ENCODE results near the gene HAUS7.

Gene HAUS7

GRCh38 chrX:153502796-153503195 lies 32.4 kb upstream of the HAUS7 start:
- no peak for TF ChIP-seq POLR2AphosphoS5 (IDR thresholded peaks at IDR 0.05; ENCODE audit: borderline replicate concordance, low read depth, low read length)
- TF ChIP-seq FOXP2 (optimal IDR thresholded peaks at IDR 0.05; ENCODE audit: control extremely low read depth, extremely low read length, insufficient read depth) = no peak
- no peak for TF ChIP-seq EZH2 (IDR thresholded peaks at IDR 0.05)
- Histone ChIP-seq H3K36me3 (ENCODE audit: insufficient read depth, low read length) (no peaks in the 10 kb centered on the region), H3K4me3 (no peak overlapping the region), H3K27ac (no peak overlapping the region), H3K9ac (ENCODE audit: insufficient read length) (no peak overlapping the region), H3K9me3 (ENCODE audit: low read depth, low read length) (no peaks in the 10 kb centered on the region)
- DNase-seq (ENCODE audit: low read depth, low spot score) = no peak

- Histone ChIP-seq H3K4me3 (no peak overlapping the region), H3K27ac (no peak overlapping the region), H3K9ac (ENCODE audit: insufficient read length) (no peak overlapping the region), H3K9me3 (ENCODE audit: low read depth, low read length) (no peaks in the 10 kb centered on the region), H3K36me3 (ENCODE audit: insufficient read depth, low read length) (no peaks in the 10 kb centered on the region)
- DNase-seq (ENCODE audit: low read depth, low spot score) = no peak
- TF ChIP-seq POLR2AphosphoS5 (IDR thresholded peaks at IDR 0.05; ENCODE audit: borderline replicate concordance, low read depth, low read length) (no peak), EZH2 (IDR thresholded peaks at IDR 0.05) (no peak), FOXP2 (optimal IDR thresholded peaks at IDR 0.05; ENCODE audit: control extremely low read depth, extremely low read length, insufficient read depth) (no peak)
Observed at GRCh38 chrX:153502131-153502530, 31.8 kb upstream of the HAUS7 start.

GRCh38 chrX:153501530-153501929 lies 31.2 kb upstream of the HAUS7 start:
- H3K9ac ChIP-seq (ENCODE audit: insufficient read length) = no peak overlapping the region
- no peak overlapping the region for H3K4me3 ChIP-seq
- DNase-seq (ENCODE audit: low read depth, low spot score) = no peak
- no peaks in the 10 kb centered on the region for H3K9me3 ChIP-seq (ENCODE audit: low read depth, low read length)
- TF ChIP-seq FOXP2 (optimal IDR thresholded peaks at IDR 0.05; ENCODE audit: control extremely low read depth, extremely low read length, insufficient read depth) (no peak), POLR2AphosphoS5 (IDR thresholded peaks at IDR 0.05; ENCODE audit: borderline replicate concordance, low read depth, low read length) (no peak), EZH2 (IDR thresholded peaks at IDR 0.05) (no peak)
- no peak overlapping the region for H3K27ac ChIP-seq
- no peaks in the 10 kb centered on the region for H3K36me3 ChIP-seq (ENCODE audit: insufficient read depth, low read length)

- Histone ChIP-seq H3K9me3 (ENCODE audit: low read depth, low read length) (no peaks in the 10 kb centered on the region), H3K36me3 (ENCODE audit: insufficient read depth, low read length) (no peaks in the 10 kb centered on the region), H3K9ac (ENCODE audit: insufficient read length) (no peak overlapping the region), H3K4me3 (no peak overlapping the region), H3K27ac (no peak overlapping the region)
- TF ChIP-seq POLR2AphosphoS5 (IDR thresholded peaks at IDR 0.05; ENCODE audit: borderline replicate concordance, low read depth, low read length) = no peak
- no peak for DNase-seq (ENCODE audit: low read depth, low spot score)
Observed at GRCh38 chrX:153500676-153501280, 30.4 kb upstream of the HAUS7 start.

GRCh38 chrX:153499876-153500275 lies 29.5 kb upstream of the HAUS7 start:
- H3K27ac ChIP-seq = no peak overlapping the region
- H3K4me3 ChIP-seq = no peak overlapping the region
- TF ChIP-seq FOXP2 (optimal IDR thresholded peaks at IDR 0.05; ENCODE audit: control extremely low read depth, extremely low read length, insufficient read depth) (no peak), POLR2AphosphoS5 (IDR thresholded peaks at IDR 0.05; ENCODE audit: borderline replicate concordance, low read depth, low read length) (no peak), EZH2 (IDR thresholded peaks at IDR 0.05) (no peak)
- DNase-seq (ENCODE audit: low read depth, low spot score) = no peak
- no peaks in the 10 kb centered on the region for H3K36me3 ChIP-seq (ENCODE audit: insufficient read depth, low read length)
- no peaks in the 10 kb centered on the region for H3K9me3 ChIP-seq (ENCODE audit: low read depth, low read length)
- H3K9ac ChIP-seq (ENCODE audit: insufficient read length) = no peak overlapping the region

GRCh38 chrX:153499341-153499740 lies 29.0 kb upstream of the HAUS7 start:
- TF ChIP-seq EZH2 (IDR thresholded peaks at IDR 0.05) (no peak), FOXP2 (optimal IDR thresholded peaks at IDR 0.05; ENCODE audit: control extremely low read depth, extremely low read length, insufficient read depth) (no peak), POLR2AphosphoS5 (IDR thresholded peaks at IDR 0.05; ENCODE audit: borderline replicate concordance, low read depth, low read length) (no peak)
- no peak overlapping the region for H3K4me3 ChIP-seq
- no peak for DNase-seq (ENCODE audit: low read depth, low spot score)

GRCh38 chrX:153498453-153498852 lies 28.1 kb upstream of the HAUS7 start:
- TF ChIP-seq EZH2 (IDR thresholded peaks at IDR 0.05) (no peak), FOXP2 (optimal IDR thresholded peaks at IDR 0.05; ENCODE audit: control extremely low read depth, extremely low read length, insufficient read depth) (no peak), POLR2AphosphoS5 (IDR thresholded peaks at IDR 0.05; ENCODE audit: borderline replicate concordance, low read depth, low read length) (no peak)
- Histone ChIP-seq H3K9ac (ENCODE audit: insufficient read length) (no peak overlapping the region), H3K4me3 (no peak overlapping the region), H3K27ac (no peak overlapping the region), H3K36me3 (ENCODE audit: insufficient read depth, low read length) (no peaks in the 10 kb centered on the region), H3K9me3 (ENCODE audit: low read depth, low read length) (no peaks in the 10 kb centered on the region)
- no peak for DNase-seq (ENCODE audit: low read depth, low spot score)

More at GRCh38 chrX:153499341-153499740, 29.0 kb upstream of the HAUS7 start:
- no peak overlapping the region for H3K9ac ChIP-seq (ENCODE audit: insufficient read length)
- no peaks in the 10 kb centered on the region for H3K36me3 ChIP-seq (ENCODE audit: insufficient read depth, low read length)
- no peak overlapping the region for H3K27ac ChIP-seq
- no peaks in the 10 kb centered on the region for H3K9me3 ChIP-seq (ENCODE audit: low read depth, low read length)

GRCh38 chrX:153496590-153496959 lies 26.2 kb upstream of the HAUS7 start:
- H3K27ac ChIP-seq = 0 out of 2 replicates have a peak overlapping the region, but pooled peaks have one; percentile 25
- no peaks in the 10 kb centered on the region for H3K36me3 ChIP-seq (ENCODE audit: insufficient read depth, low read length)
- no peak for TF ChIP-seq POLR2AphosphoS5 (IDR thresholded peaks at IDR 0.05; ENCODE audit: borderline replicate concordance, low read depth, low read length)
- no peak for DNase-seq (ENCODE audit: low read depth, low spot score)
- H3K9me3 ChIP-seq (ENCODE audit: low read depth, low read length) = no peaks in the 10 kb centered on the region
- no peak overlapping the region for H3K4me3 ChIP-seq
- no peak overlapping the region for H3K9ac ChIP-seq (ENCODE audit: insufficient read length)

- H3K9me3 ChIP-seq (ENCODE audit: low read depth, low read length) = no peaks in the 10 kb centered on the region
- no peak overlapping the region for H3K9ac ChIP-seq (ENCODE audit: insufficient read length)
- H3K27ac ChIP-seq = 0 out of 2 replicates have a peak overlapping the region, but pooled peaks have one; percentile 25
- no peaks in the 10 kb centered on the region for H3K36me3 ChIP-seq (ENCODE audit: insufficient read depth, low read length)
- TF ChIP-seq EZH2 (IDR thresholded peaks at IDR 0.05) = no peak
- TF ChIP-seq POLR2AphosphoS5 (IDR thresholded peaks at IDR 0.05; ENCODE audit: borderline replicate concordance, low read depth, low read length) = no peak
- DNase-seq (ENCODE audit: low read depth, low spot score) = no peak
- no peak overlapping the region for H3K4me3 ChIP-seq
Observed at GRCh38 chrX:153495903-153496589, 25.7 kb upstream of the HAUS7 start.

Measured in SK-N-MC (cell line).